HG03378 (cell line): Measurements from ENCODE around the gene NDUFAF7.
"Not testable (repeated sequence)": the region's sequence is repeated elsewhere in the genome, so short reads cannot be mapped to it uniquely, and the experiment has no call there.

Experiments used
- ATAC-seq: cut with Tn5 transposase; IDR thresholded peaks from one replicate; pipeline ENCODE4 v1.9.1; 2021; ENCODE audit warnings: mild to moderate bottlenecking, moderate library complexity; ENCODE audit not compliant: unreplicated experiment

Gene NDUFAF7, protein sequence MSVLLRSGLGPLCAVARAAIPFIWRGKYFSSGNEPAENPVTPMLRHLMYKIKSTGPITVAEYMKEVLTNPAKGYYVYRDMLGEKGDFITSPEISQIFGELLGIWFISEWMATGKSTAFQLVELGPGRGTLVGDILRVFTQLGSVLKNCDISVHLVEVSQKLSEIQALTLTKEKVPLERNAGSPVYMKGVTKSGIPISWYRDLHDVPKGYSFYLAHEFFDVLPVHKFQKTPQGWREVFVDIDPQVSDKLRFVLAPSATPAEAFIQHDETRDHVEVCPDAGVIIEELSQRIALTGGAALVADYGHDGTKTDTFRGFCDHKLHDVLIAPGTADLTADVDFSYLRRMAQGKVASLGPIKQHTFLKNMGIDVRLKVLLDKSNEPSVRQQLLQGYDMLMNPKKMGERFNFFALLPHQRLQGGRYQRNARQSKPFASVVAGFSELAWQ

GRCh38 chr2:37231241-37232130 lies at the start of gene NDUFAF7, which contains the start of gene CEBPZ:
NDUFAF7 (plus strand) TSS chr2:37231658; CDS start chr2:37231706, 48 bp downstream.
CEBPZ (minus strand) TSS chr2:37231596; CDS start chr2:37231567, 29 bp downstream.
- peak; percentile 90 for ATAC-seq

- ATAC-seq: no peak
These were observed 49.5 kb upstream of the NDUFAF7 start for GRCh38 chr2:37181726-37182684.

DNA sequence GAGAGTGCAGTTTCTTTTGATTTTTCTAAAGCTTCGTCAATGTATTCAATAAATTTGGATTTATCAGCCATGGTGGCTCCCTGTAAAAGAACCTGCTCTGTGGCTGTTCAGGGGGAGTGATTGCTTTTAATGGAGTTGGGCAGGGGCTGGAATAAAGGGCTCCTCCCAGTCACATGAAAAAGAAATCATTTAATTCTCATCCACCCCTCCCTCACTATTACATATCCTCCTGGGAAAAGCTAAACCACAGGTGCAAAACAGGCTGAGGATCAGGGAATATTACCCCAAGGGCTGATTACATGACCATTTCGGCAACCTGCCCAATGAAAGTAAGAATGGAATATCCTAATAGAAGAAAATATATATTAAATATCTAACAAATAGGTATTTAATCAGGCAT lies 42.9 kb upstream of the NDUFAF7 start, which contains the start of gene SULT6B1:
Gene SULT6B1, minus strand, starts transcription at position 101 of the 400 bp plus-strand sequence. Its CDS starts 30 bp downstream, at position 71.
- no peak for ATAC-seq

- ATAC-seq: no peak
These were observed 41.9 kb upstream of the NDUFAF7 start for GRCh38 chr2:37189452-37190153.

- ATAC-seq: no peak
These were observed 41.2 kb upstream of the NDUFAF7 start for GRCh38 chr2:37190290-37190689.

DNA sequence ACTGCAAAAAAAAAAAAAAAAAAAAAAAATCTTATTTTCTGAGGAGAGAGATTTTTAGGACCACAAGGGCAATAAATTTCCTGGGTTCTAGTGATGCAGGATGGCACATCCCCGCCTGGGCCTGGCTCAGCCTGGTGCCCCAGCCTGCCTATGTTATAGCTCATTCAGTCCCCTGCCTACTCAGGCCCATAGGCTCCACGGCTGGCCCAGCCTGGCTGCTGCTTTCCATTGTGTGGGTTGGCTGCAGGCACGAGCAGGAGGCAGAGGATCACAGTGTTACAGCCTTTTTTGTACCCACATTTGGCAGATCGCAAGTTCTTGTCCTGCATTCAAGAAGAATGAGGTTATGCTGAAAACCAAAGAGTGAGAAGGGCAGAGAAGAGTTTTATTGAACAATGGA lies 40.2 kb upstream of the NDUFAF7 start:
- ATAC-seq: no peak

GRCh38 chr2:37191747-37192146 lies 39.7 kb upstream of the NDUFAF7 start:
- ATAC-seq: no peak

DNA sequence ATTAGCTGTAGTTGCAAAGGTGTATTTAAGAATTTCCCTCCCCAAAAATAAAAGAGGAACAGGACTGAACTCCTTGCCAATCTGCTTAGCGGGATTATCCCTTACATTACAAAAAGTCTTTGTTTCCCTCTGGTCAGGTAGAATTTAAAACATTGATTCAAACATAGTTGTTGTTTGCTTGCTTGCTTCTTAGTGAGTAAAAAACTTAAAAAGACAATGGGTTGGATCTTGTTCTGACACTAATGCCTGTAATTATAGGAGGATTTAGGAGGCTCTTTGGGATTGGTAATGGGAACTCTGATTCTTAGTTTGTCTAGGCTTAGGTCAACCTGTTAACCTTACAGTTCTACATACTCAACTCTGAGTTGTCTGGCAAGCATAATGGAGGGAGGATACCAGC lies 38.9 kb upstream of the NDUFAF7 start:
- no peak for ATAC-seq

DNA sequence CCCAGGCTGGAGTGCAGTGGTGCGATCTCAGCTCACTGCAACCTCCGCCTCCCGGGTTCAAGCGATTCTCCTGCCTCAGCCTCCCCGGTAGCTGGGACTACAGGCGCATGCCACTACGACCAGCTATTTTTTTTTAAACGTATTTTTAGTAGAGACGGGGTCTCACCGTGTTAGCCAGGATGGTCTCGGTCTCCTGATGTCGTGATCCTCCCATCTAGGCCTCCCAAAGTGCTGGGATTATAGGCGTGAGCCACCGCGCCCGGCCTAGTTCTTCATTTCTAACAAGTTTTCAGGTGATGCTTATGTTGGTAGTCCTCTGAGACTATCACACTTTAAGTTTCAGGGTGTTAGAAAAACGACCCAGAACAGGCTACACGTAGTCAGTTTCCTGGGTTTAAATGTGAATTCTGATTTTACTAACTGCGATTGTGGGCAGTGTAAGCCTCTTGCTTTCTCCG lies 35.6 kb upstream of the NDUFAF7 start:
- not testable (repeated sequence) for ATAC-seq

DNA sequence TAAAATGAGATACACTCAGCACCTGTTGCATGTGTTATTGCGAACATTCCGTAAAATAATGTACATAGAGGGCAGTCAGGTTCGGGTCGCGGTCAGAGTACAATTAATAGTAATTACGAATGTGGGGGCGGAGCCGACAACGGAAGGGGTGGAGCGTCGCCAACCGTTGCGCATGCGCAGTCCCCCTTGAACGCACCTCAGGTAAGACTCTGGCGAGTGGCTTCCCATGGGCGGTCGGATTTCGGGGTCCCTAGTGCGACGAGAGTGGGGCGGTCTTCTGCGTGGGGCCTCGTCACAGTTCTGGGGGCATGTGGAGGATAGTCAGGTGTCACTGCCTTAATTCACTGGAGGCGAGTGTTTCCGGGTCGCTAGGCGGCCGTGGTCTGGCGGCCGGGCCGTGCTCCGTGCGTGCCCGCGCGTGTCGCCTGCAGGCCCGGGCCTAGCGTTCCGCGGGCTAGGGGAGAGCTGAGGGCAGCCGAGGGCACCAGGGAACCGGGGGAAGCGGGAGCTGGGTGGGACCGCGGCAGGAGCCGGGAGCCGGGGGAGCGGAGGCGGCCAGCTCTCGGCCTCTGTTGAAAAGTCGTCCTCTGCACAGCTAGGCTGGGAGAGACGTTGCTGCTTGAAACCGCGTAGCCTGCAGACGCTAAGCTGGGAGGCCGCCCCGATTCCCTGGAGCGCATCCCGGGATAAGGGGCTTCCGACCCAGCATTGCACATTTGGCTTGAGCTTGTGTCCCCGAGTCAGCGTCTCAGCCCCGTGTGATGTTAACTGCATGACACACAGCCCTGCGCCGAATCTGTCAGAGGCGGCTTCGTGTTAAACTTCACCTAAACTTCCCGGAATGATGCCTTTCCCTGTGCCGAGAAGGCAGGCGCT lies 34.9 kb upstream of the NDUFAF7 start, which contains the start of gene CEBPZOS:
Gene CEBPZOS, plus strand, starts transcription at position 177 of the 876 bp plus-strand sequence. CDS start 3,209 bp downstream, outside the sequence.
- peak; percentile 56 for ATAC-seq

- no peak for ATAC-seq
These were observed 32.8 kb upstream of the NDUFAF7 start for GRCh38 chr2:37198681-37199065.

DNA sequence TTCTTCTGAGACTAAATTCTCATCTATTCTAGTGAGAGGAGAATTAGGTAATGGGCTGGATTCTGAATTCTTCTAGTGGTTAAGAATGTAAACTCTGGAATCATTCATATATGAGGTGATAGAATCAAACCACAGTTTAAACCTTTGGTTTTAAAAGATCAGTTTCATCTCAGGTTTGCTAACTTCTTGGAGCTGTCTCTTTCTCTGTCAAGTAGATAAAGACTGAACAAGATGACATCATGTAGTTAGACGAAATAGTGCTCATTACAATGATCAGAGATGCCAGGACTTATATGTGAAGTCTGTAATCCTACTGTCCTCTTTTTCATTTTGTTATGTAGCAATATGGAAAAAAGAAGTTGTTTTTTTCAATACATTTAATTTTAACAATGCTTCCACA lies 30.2 kb upstream of the NDUFAF7 start:
- ATAC-seq: no peak

- no peak for ATAC-seq
These were observed 29.7 kb upstream of the NDUFAF7 start for GRCh38 chr2:37201766-37202165.

GRCh38 chr2:37203708-37204107 lies 27.8 kb upstream of the NDUFAF7 start:
- no peak for ATAC-seq

- not testable (repeated sequence) for ATAC-seq
These were observed 26.3 kb upstream of the NDUFAF7 start for GRCh38 chr2:37205071-37205661.

DNA sequence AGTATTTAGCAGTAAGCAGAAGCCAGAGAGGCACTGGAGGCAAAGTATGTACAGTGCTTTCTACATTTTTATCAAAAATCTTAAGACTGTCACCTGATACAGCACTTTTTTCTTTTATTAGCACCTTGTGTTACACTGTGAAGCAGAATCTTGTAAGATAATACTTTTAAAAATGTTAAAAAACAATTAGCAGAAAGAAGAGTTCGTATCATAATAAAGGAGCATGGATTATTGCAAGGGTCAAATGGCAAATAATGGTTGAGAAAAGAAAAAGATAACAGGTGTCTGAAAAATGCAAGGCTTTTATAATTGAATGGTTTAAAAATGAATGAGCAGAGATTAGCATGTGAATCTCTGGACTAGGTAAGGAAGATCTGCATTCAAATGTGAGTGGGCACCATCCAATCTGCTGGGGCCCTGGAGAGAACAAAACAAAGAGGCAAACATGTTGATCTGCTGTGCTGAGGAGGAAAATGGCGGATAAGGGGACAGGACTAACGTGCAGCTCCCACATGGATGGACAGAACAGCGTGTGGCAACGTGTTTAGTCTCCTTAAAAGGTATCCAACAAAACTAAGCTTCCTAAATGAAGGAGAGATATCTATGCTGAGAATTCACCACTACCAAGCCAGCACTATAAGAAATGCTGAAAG lies 25.6 kb upstream of the NDUFAF7 start:
- no peak for ATAC-seq

DNA sequence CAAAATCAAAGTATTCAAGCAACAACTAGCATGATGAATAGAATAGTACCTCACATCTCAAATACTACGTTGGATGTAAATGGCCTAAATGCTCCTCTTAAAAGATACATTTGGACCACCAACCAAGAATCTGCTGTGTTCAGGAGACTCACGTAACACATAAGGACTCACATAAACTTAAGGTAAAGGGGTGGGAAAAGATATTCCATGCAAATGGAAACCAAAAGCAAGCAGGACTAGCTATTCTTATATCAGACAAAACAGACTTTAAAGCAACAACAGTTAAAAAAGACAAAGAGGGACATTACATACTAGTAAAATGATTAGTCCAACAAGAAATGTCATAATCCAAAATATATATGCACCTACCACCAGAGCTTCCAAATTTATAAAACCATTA lies 24.7 kb upstream of the NDUFAF7 start:
- ATAC-seq: not testable (repeated sequence)

DNA sequence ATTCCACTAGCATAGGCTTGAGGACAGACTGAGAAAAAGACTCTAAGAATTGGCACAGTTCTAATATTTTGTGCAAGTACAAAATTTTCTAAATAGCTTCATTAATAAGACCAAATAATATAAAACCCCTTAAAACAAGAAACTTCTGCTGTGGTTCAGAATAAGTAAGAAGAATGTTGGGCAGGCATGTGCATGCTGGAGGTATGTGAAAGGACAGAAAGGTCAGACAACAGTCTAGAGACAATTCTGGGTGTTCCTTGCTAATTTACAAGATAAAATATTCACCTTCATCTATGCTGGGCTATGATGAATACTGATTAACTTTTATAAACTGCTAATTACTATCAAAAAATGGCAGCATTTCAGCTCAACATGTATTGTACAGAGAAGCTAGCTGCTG lies 20.2 kb upstream of the NDUFAF7 start:
- ATAC-seq: no peak
